Fibroblast of the aortic adventitia (primary cell): ENCODE results near the gene MYCN. TPM values are rescaled to one million over a fixed set of nuclear protein-coding genes. Genes with fewer than 3 reads are reported as not detected.

ENCODE experiments used
- DNase-seq: peaks from one replicate; pipeline ENCODE4 v3.0.0-alpha.2; 2010; ENCODE audit warnings: low read depth
- H3K4me3 ChIP-seq: 2 replicates; pipeline ENCODE4 v1.5.1; 2011; ENCODE audit warnings: low read depth, mild to moderate bottlenecking, control low read depth, low read length, moderate library complexity
- CTCF ChIP-seq: IDR thresholded peaks from 2 replicates; pipeline ENCODE4 v1.5.1; 2011; ENCODE audit warnings: mild to moderate bottlenecking, low read length, control low read depth, inconsistent platforms; ENCODE audit not compliant: insufficient read depth
- total RNA-seq: library from RNA; depleted of rRNA; stranded (reverse); fragments of >200 nt; gene quantifications from 2 replicates; pipeline ENCODE4 v1.2.3, GENCODE V29; 2012; ENCODE audit warnings: low replicate concordance

Gene MYCN
- total RNA-seq, 1 donor, result not detected

- TF ChIP-seq CTCF, result no peak
- no peak for DNase-seq
- no peak overlapping the region for H3K4me3 ChIP-seq
These were observed 42.1 kb downstream of the MYCN start for GRCh38 chr2:15982285-15983044.

- H3K4me3 ChIP-seq, result no peak overlapping the region
- no peak for DNase-seq
- no peak for TF ChIP-seq CTCF
These were observed 43.1 kb downstream of the MYCN start for GRCh38 chr2:15983496-15983895.

- no peak overlapping the region for H3K4me3 ChIP-seq
- no peak for DNase-seq
- TF ChIP-seq CTCF, result no peak
These were observed 44.3 kb downstream of the MYCN start for GRCh38 chr2:15984368-15985255.

- DNase-seq, result no peak
- H3K4me3 ChIP-seq, result no peak overlapping the region
- TF ChIP-seq CTCF, result no peak
These were observed 45.2 kb downstream of the MYCN start for GRCh38 chr2:15985531-15985930.

GRCh38 chr2:15986068-15986560 is 45.8 kb downstream of the MYCN start:
- no peak for TF ChIP-seq CTCF
- H3K4me3 ChIP-seq, result no peak overlapping the region
- no peak for DNase-seq

DNA sequence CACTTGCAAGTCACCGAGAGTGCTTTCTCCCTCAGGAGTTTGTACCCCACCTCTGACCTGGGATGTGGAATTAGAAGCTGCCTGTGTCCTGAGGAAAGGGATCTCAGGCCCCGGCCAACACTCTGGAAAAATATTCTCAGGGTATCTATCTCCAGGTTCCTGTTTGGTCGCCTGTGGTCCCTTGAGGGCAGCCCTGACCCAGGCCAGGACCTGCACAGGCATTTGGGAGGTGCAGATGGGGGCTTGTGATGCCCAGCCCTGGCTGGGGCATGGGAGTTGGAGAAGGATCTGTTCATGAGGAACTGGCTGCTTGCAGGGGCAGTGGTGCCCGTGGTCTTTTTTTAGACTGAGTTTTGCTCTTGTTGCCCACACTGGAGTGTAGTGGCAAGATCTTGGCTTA is 46.3 kb downstream of the MYCN start:
- no peak for DNase-seq
- no peak for TF ChIP-seq CTCF
- H3K4me3 ChIP-seq, result no peak overlapping the region
